Urothelium cell line (cell line): ENCODE data around the gene HS6ST3.
A peak's percentile ranks its signal among the peaks of the same experiment; 100 is the strongest.
"Not testable (repeated sequence)": the region's sequence is repeated elsewhere in the genome, so short reads cannot be mapped to it uniquely, and the experiment has no call there.

Experiments used
- DNase-seq: peaks from one replicate; pipeline ENCODE4 v3.0.0; 2011; ENCODE audit warnings: low spot score, mixed read lengths
- FAIRE-seq: peaks from 2 replicates; lab custom pipeline; 2011; peaks lifted over from hg19 to GRCh38; lab: Jason Lieb, UNC

Gene HS6ST3

DNA sequence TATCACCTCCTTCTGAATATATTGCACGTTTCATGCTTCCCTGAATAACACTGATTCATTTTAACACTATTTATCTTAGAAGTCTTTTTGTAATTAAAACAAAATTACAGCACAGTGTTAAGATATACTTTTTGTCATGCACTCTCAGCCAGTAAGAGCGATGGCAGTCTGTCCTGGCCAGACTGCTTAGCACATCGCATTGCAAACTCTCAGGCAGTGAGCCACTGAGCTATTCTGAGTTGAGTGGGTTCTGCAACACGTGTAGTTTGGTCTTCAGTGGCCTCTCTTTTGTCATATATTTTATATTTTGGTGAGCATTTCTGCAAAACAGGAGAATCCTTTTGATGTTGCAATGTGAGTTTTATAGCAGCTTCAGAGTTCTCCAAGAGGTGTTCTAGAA, 332.1 kb downstream of the HS6ST3 start:
- DNase-seq (no peak), FAIRE-seq (no peak)

DNA sequence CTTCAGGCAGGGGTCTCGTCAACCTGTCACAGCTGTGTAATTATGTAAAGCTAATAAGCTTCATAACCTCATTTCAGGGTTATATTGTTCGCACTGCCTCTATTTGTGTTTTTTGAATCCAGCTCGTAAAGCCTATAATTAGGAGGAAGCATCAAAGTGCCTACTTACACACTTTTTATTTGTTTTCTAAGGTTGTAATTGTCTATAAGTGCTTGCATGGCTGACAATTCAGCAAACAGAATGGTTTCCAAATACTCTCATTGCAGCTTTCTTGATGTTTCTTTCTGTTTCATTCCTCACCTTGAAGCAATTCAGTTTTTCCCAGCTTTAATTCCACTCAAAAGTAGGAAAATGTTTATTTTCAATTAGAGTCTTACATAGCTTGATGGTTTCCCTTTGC, 336.3 kb downstream of the HS6ST3 start:
- no peak for FAIRE-seq

DNA sequence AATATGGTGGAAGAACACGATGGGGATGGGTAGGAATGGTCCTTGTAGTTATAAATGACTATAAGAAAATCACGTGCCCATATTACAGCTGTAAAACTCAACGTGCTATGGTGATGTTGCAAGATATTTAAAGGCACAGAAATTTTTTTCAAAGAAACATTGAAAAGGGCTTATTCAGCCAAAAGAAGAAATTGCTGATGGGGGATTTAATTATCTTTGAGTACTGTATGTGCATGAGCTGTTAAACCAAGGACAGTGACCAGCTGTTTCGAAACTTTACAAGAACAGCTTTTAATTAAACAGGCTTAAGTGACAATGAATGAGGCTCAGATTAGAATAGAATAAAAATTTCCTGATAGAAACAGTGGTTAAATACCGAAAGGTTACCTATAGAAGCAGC, 339.0 kb downstream of the HS6ST3 start:
- FAIRE-seq (no peak), DNase-seq (no peak)

More for the DNA sequence above, 336.3 kb downstream of the HS6ST3 start:
- no peak for DNase-seq

DNA sequence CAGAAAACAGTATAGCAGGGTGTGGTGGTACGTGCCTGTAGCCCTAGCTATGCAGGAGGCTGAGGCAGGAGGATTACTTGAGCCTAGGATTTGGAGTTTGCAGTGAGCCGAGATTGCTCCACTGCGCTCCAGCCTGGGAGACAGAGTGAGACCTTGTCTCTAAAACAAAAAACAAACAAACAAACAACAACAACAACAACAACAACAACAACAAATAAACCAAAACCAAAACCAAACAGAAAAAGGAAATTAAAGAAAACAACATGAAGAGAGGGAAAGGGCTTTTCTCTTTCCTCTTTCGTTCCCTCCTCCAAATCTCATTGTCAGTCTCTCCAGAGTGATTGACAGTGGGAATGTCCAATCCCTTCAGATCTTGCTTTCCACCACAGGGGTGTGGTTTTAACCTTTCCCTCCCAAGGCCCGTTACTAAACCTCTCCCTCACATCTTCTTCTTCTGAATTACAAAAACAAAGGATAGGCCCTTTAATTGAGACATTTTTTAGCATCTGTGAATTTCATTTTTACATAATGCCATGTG, 341.2 kb downstream of the HS6ST3 start:
- DNase-seq: no peak
- FAIRE-seq: no peak

DNA sequence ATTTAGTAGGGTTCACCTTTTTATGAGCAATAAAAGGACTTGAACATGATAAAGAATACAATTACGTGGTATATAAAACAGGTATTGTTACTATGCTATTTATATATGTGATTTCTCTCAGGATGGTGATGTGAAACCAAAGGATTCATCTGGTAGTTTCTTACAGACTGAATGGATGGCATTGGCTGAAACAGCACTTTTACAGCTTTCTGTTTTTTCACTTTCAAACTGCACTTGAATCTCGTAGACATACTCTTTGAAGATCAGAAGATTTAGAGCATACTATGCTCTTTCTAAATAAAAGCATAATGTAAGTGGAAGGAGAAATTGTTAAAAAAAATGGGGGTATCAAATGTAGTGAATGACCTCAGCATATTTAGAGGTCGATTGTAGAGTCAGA, 354.8 kb downstream of the HS6ST3 start:
- FAIRE-seq (no peak), DNase-seq (no peak)

DNA sequence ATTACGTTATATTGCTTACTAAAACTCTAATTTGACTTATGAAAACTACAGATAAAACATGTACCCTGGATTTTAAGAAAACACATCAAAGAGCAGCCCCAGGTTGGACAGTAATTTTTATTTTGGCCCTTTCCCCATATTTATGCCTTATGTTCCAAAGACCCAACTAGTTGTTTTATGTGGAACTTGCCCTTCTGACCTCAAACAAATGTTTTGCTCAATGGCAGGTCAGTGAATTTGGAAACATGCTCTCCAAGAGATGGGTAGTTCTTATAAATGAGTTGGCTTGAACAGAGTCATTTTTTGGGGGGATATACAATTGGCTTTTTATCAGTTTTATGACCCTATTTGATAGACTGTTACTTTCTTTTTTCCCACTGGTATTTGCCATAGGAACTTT, 360.0 kb downstream of the HS6ST3 start:
- FAIRE-seq (no peak), DNase-seq (no peak)

DNA sequence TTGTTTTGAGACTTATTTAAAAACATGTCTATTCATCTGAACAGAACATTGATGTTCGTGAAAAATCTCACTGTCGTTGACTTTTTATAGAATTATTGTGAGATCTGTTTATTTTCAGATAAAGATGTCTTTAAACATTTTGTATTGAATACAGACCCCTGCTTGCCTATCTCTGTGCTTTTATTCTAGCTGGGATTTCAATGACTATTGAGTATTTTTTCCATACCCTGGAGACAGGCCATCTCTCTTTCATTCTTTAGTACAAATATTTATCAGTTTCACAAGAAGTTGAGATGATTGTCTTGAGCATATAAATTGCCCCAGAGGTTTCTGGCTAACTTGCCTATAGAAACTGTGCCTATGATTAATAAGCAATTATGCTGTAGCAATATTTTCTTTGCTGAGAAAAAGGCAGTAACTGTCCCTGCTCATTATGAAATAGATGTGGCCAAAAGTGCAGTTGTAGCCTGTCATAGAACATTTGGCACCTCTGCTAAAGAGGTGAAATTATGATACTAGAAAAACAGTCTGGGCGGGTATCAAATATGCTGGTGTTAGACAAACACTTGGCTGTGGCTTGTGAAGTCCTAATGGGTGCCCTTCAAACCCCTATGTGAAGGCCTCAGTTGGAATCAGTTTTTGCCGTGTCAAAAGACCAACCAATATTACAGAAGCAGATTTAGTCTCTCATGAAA, 360.6 kb downstream of the HS6ST3 start:
- DNase-seq (no peak), FAIRE-seq (no peak)

DNA sequence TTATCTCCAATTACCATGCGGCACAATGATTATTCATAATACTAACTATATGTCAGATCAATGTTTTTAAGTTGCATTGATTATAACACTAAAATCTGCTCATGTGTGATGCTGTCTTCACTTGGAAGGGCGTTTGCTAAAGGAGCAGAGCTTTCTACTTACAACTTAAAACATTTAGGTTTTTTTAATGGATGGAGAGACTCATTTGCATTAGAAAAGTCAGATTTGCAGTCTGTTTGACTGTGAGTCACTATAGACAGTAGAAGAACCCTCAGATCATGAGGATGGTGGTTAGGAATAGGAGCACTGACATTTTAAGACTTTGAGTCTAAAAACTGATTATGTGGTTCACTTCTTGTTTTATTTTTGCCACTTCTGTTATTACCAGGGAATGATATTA, 364.6 kb downstream of the HS6ST3 start:
- DNase-seq (no peak), FAIRE-seq (no peak)

DNA sequence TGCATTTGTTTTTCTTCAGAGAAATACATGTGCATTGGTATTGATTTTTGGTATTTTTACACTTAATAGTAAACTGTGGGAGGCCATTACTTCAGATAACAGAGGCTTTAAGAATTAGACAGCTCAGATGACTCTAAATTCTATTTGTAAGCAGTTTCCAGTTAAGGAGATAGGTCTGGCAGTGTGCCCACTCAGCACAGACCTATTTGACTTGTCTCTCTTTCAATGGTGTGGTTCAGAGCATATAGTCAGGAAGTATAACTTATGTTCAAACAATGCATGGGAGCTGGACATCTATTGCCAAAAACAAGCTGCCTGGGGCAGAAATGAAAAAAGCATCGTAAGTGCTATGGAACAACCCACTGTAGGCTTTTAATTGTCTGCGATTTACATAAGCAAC, 370.7 kb downstream of the HS6ST3 start:
- FAIRE-seq (no peak), DNase-seq (no peak)

DNA sequence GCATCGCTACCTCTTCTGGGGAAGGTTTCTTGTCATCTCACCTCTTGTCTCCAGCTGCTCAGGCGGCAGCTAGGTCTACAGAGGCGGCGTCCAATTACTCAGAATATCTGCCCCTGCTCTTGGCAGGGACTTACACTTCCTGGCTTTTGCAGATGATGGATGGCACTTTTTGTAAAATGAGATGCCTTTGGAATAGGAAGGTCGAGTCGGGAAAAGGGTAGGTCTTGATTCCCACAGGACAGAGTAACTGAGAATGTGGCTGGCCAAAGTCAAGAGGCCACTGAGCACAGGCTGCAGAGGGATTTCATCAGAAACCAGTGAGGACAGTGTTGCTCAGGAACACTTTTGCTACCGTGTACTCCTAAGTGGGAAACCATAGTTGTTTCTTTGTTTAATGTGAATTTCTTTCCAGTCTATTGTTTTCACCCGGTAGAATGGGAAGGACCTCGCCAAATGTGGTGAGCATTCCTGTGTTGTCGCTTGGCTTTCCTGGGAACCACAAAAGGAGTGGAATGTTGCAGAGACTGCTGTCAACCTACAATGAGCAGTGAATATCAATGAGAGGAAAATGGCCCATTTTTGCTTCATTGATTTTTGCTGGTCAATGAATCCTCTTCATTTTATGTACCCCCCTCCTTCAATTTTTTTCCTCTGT, 383.7 kb downstream of the HS6ST3 start:
- peak; percentile 2 for DNase-seq
- no peak for FAIRE-seq

DNA sequence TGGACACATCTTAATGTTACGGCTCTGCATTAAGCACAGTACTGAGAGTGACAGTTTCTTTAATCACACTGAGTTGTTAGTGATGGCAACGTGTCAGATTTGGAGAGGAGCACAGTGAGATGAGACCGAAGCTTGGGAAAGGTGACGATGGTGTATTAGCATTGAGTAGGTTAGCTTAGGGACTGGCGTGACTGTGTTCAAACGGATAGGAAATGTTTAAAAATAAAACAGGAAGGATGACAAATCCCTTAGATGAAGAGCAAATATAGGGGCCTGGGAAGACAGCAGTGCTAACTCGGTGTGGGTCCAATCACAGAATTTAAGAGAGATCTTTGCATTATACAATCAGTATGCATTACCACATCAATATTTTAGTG, 384.3 kb downstream of the HS6ST3 start:
- FAIRE-seq: no peak
- DNase-seq: no peak

DNA sequence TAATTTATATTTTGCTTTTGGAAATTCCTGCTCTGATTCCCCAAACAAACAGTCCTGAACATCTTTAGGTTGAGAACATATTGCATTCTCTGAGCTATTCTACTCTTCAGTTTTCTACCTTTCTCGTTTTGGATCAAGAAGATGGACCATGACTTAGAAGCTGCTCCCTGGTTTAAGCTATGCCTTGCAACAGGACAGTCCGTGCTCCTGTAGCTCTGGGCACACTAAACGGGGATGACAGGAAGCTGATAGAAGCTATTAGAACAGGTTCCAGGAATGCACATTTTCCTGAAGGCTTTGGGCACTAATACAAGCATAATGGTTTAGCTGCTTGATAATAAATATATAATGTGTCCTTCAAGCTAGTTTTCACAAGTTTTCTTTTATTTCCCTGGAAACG, 385.2 kb downstream of the HS6ST3 start:
- no peak for FAIRE-seq

DNA sequence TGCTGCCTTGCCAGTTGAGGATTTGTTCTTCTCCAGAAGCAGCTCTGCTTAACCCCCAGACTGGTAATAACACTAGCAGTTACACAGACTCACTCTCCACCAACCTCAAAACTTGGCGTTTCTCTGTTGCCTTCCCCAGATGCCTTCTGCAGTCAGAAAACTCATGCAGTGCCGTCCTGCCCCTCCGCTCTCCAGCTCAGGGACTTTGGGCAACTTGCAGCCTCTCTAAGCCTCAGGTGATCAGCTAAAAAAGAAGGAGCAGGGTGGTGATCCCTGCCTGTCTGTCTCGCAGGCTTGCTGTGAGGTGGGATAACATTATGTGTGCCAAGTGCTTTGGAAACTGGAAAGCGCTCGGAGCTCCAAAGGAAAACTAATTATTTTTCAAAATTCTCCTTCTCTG, 391.6 kb downstream of the HS6ST3 start:
- FAIRE-seq: no peak
- no peak for DNase-seq

More for the DNA sequence above, 385.2 kb downstream of the HS6ST3 start:
- DNase-seq: no peak

DNA sequence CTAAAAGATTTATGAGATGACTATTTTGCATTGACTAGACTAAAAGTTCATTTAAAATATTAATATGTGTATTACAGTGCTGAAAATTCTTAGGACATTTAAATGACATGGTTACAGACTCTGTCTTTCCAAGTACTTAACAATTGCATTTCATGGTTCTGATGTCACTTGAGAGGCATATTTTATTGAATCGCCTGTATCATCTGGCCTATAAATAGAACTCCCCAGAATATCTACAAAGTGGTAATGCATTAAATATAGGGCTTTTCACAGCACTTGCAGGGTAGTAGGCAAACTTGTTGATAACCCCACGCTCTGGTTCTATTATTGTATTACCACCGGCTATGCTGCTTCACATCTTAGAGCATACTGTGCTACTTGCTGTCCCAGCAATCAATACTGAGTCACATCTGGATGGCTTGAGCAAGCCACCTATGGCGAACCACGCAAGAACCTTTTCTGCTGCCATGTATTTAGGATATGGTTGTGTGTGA, 400.6 kb downstream of the HS6ST3 start:
- FAIRE-seq: no peak
- DNase-seq: no peak

DNA sequence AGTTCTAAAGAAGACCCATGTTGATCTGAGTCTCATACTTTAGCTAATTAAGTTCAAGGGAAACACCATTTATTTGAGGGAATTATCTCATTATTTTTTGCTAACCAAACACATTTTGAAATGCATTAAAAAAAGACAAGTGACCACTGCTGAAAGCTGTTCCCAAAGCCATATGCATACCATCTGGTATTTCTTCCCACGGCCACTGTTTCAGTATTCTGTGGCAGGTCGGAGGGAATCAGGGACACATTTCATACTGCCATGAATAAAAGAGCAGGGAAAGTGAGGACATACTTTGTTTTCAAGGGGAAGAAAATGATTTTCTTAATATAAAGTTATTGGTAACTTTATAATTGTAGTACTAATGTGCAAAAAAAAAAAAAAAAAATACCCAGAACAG, 401.2 kb downstream of the HS6ST3 start:
- DNase-seq: no peak

DNA sequence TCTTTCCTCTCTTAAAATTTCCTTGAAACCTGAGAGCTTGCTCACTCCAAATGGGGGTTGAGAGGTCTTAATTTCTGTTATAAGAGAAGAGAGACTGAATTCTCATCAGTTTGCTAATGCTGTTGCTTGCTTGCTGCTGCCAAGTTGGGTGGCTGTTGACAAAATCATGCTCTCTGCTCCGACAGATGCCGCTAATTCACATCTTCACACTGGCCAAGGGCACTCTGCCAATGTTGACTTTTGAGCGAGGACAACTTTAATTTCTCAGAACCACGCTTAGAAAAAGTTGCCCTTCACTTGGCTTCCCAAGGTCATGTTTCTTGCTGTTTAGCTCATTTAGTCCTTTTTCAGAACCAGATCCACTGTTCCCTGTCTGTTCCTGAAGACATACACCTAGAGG, 402.9 kb downstream of the HS6ST3 start:
- FAIRE-seq (no peak), DNase-seq (no peak)

More for the DNA sequence above, 401.2 kb downstream of the HS6ST3 start:
- FAIRE-seq: no peak

DNA sequence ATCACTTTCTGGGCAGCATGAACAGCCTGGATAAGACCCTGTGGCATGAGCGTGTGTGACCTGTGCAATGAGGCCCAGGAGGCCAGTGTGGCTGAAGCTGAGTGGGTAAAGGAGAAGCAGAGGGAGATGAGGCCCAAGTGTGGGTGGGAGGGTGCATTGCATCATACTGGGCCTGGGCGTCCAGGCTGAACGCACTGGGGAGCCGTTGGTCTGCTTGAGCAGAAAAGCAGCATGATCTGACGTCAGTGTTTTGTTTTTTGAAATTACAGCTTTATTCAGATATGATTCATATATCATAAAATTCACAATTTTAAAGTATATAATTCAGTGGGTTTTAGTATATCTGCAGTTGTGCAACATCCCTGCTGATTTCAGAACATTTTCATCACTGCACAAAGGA, 409.7 kb downstream of the HS6ST3 start:
- FAIRE-seq: no peak
- DNase-seq: no peak

DNA sequence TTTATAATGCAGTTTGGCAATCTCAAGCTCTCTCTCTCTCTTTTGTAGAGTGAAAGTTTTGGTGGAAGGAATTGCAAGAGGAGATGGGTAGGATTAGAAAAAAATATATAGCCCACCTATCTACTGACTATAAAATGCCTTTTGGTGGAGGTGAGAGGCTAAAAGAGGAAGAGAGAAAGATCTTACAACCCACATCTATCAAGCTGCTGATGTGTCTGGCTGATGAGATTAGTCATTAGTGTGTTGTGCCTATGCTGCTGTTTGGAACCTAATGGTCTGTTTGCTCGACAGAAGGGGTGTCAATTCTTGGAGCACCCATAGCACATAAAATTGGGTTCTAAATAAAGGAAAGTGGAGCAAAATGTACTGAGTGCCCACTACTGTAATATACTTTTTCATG, 411.0 kb downstream of the HS6ST3 start:
- DNase-seq (no peak), FAIRE-seq (no peak)

DNA sequence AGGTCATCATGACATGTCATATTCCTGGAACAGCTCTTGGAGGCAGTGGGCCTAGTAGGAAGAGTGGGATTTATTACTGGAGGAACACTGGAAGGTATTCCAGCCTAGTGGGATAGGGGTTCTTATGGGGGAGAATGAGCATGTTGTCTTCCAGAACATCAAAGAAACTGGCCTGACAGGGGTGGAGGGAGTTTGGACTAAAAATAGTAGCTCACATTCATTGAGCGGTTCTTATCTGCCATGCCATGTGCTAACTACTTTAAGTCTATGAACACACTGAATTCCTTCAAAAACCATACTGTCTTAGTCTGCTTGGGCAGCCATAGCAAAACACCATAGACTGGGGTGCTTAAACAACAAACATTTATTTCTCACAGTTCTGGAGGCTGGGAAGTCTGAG, 413.6 kb downstream of the HS6ST3 start:
- DNase-seq (no peak), FAIRE-seq (no peak)

DNA sequence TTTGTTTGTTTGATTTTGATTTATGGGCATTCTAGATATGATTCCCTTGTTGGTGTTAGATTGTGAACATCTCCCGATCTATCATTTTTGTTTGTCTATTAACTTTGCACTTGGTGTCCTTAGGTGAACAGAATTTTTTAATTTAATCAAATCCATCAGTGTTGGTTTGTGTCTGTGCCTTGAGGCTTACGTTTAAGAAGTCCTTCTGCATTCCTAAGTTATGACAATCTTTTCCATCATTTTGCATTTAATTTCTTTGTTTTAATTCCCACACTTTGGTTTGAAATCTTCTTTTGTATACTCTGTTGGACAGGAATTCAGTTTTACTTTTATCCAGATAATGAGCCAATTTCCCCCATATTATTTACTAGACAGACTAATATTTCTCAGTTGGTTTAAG, 421.7 kb downstream of the HS6ST3 start:
- no peak for FAIRE-seq
- no peak for DNase-seq

DNA sequence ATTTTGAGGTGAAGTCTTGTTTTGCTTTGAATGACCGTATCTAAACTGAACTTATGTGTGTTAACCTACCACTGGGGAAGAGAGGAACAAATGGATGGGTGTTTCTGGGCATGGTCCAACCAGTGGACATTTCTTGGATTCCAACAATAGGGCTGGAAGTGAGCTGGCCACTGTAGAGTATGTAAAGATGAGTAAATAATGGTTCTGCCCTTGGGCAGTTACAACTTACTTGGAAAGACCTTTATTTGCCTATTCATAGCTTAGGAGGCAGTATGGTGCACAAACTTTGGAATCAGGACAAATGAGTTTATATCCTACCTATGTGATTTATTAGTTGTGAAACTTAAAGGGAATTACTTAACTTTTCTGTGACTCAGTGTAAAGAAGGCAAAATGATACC, 429.5 kb downstream of the HS6ST3 start:
- FAIRE-seq (no peak), DNase-seq (no peak)

DNA sequence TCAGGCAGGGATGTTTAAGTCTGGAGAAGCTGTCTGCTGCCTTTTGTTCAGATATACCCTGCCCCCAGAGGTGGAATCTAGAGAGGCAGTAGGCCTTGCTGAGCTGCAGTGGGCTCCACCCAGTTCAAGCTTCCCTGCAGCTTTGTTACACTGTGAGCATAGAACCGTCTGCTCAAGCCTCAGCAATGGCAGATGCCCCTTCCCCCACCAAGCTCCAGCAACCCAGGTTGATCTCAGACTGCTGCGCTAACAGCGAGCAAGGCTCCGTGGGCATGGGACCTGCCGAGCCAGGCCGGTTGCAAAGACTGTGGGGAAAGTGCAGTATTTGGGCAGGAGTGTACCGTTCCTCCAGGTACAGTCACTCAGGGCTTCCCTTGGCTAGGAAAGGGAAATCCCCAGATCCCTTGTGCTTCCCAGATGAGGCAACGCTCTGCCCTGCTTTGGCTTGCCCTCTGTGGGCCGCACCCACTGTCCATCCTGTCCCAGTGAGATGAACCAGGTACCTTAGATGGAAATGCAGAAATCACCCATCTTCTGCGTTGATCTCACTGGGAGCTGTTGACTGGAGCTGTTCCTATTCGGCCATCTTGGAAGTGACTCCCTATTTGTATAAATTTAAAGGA, 434.6 kb downstream of the HS6ST3 start:
- FAIRE-seq, DNase-seq: not testable (repeated sequence)
